ENCODE data around the gene SPATA13. TPM values are rescaled to one million over a fixed set of nuclear protein-coding genes. Genes with fewer than 3 reads are reported as not detected.

Gene SPATA13
- total RNA-seq, 1 donor from 2014 or later, result 11.4 TPM

GRCh38 chr13:24217601-24218281 lies 57.2 kb downstream of the SPATA13 start:
- peak overlapping the region; percentile 66 for H3K27ac Mint-ChIP-seq (ENCODE audit: unreplicated experiment)
- TF ChIP-seq CTCF (IDR thresholded peaks at IDR 0.05; ENCODE audit: unreplicated experiment), result no peak
- peaks cover 3% of the 10 kb centered on the region for H3K36me3 Mint-ChIP-seq (ENCODE audit: low read depth, unreplicated experiment)
- no peak for DNase-seq (ENCODE audit: low spot score)
- no peaks in the 10 kb centered on the region for H3K9me3 Mint-ChIP-seq (ENCODE audit: unreplicated experiment)
- peaks cover 12% of the 10 kb centered on the region for H3K4me1 Mint-ChIP-seq (ENCODE audit: unreplicated experiment)
- no peak overlapping the region for H3K4me3 Mint-ChIP-seq (ENCODE audit: unreplicated experiment)
- peaks cover 8% of the 10 kb centered on the region for H3K27me3 Mint-ChIP-seq (ENCODE audit: unreplicated experiment)

- Mint-ChIP-seq H3K4me1 (ENCODE audit: unreplicated experiment) (peaks cover 10% of the 10 kb centered on the region), H3K4me3 (ENCODE audit: unreplicated experiment) (no peak overlapping the region), H3K27ac (ENCODE audit: unreplicated experiment) (no peak overlapping the region), H3K9me3 (ENCODE audit: unreplicated experiment) (no peaks in the 10 kb centered on the region), H3K27me3 (ENCODE audit: unreplicated experiment) (peaks cover 9% of the 10 kb centered on the region), H3K36me3 (ENCODE audit: low read depth, unreplicated experiment) (no peaks in the 10 kb centered on the region)
- TF ChIP-seq CTCF (IDR thresholded peaks at IDR 0.05; ENCODE audit: unreplicated experiment), result no peak
- no peak for DNase-seq (ENCODE audit: low spot score)
Measured at GRCh38 chr13:24218338-24218737, 57.8 kb downstream of the SPATA13 start.

- Mint-ChIP-seq H3K27me3 (ENCODE audit: unreplicated experiment) (peaks cover 9% of the 10 kb centered on the region), H3K4me1 (ENCODE audit: unreplicated experiment) (peaks cover 10% of the 10 kb centered on the region), H3K36me3 (ENCODE audit: low read depth, unreplicated experiment) (no peaks in the 10 kb centered on the region), H3K4me3 (ENCODE audit: unreplicated experiment) (no peak overlapping the region), H3K9me3 (ENCODE audit: unreplicated experiment) (no peaks in the 10 kb centered on the region), H3K27ac (ENCODE audit: unreplicated experiment) (no peak overlapping the region)
- no peak for DNase-seq (ENCODE audit: low spot score)
- TF ChIP-seq CTCF (IDR thresholded peaks at IDR 0.05; ENCODE audit: unreplicated experiment), result no peak
Measured at GRCh38 chr13:24218977-24219376, 58.5 kb downstream of the SPATA13 start.

- peak; percentile 61 for DNase-seq (ENCODE audit: low spot score)
- no peak overlapping the region for H3K27ac Mint-ChIP-seq (ENCODE audit: unreplicated experiment)
- TF ChIP-seq CTCF (IDR thresholded peaks at IDR 0.05; ENCODE audit: unreplicated experiment), result peak; percentile 47
- no peaks in the 10 kb centered on the region for H3K36me3 Mint-ChIP-seq (ENCODE audit: low read depth, unreplicated experiment)
- H3K4me3 Mint-ChIP-seq (ENCODE audit: unreplicated experiment), result no peak overlapping the region
- peaks cover 6% of the 10 kb centered on the region for H3K27me3 Mint-ChIP-seq (ENCODE audit: unreplicated experiment)
- H3K9me3 Mint-ChIP-seq (ENCODE audit: unreplicated experiment), result no peaks in the 10 kb centered on the region
- peaks cover 10% of the 10 kb centered on the region for H3K4me1 Mint-ChIP-seq (ENCODE audit: unreplicated experiment)
Measured at GRCh38 chr13:24220086-24220703, 59.7 kb downstream of the SPATA13 start.

- Mint-ChIP-seq H3K4me1 (ENCODE audit: unreplicated experiment) (peaks cover 10% of the 10 kb centered on the region), H3K27me3 (ENCODE audit: unreplicated experiment) (peaks cover 6% of the 10 kb centered on the region), H3K4me3 (ENCODE audit: unreplicated experiment) (no peak overlapping the region), H3K9me3 (ENCODE audit: unreplicated experiment) (no peaks in the 10 kb centered on the region), H3K36me3 (ENCODE audit: low read depth, unreplicated experiment) (no peaks in the 10 kb centered on the region), H3K27ac (ENCODE audit: unreplicated experiment) (no peak overlapping the region)
- TF ChIP-seq CTCF (IDR thresholded peaks at IDR 0.05; ENCODE audit: unreplicated experiment), result no peak
- no peak for DNase-seq (ENCODE audit: low spot score)
Measured at GRCh38 chr13:24221007-24221406, 60.5 kb downstream of the SPATA13 start.
